K562 (cell line): ENCODE data around the gene NMRK2. TPM values are rescaled to one million over a fixed set of nuclear protein-coding genes. Genes with fewer than 3 reads are reported as not detected.
A peak's percentile ranks its signal among the peaks of the same experiment; 100 is the strongest.

Experiments used
- CBFA2T2 ChIP-seq: fragments of 450-650 bp; conservative IDR thresholded peaks from 2 replicates; pipeline ENCODE4 v1.6.1; 2017; ENCODE audit warnings: mild to moderate bottlenecking
- CBX2 ChIP-seq: fragments of 200-600 bp; sonication (generic); IDR thresholded peaks from one replicate; pipeline ENCODE4 v1.6.1; 2012; ENCODE audit warnings: mild to moderate bottlenecking, low read length, inconsistent platforms; ENCODE audit not compliant: insufficient read depth, poor library complexity, severe bottlenecking
- CBX3 ChIP-seq, 2 experiments: IDR thresholded peaks; 1 replicate in 1 of 2; 2 replicates in 1 of 2; pipeline ENCODE4 v1.6.1; 2012; ENCODE audit warnings: inconsistent platforms in 2 of 2, low read length in 2 of 2, borderline replicate concordance in 1 of 2, control low read depth in 1 of 2
- CCNT2 ChIP-seq: IDR thresholded peaks from 2 replicates; pipeline ENCODE4 v1.6.1; 2011; ENCODE audit warnings: borderline replicate concordance, low read depth, mild to moderate bottlenecking, moderate library complexity, mixed read lengths, low read length; ENCODE audit not compliant: insufficient read length; ENCODE audit errors: extremely low read depth
- COPS2 ChIP-seq: fragments of 450-650 bp; conservative IDR thresholded peaks from 2 replicates; pipeline ENCODE4 v1.6.1; 2016; ENCODE audit warnings: mild to moderate bottlenecking, moderate library complexity
- ELF1 ChIP-seq: fragments of 200-800 bp; sonication (Bioruptor generic); IDR thresholded peaks from 2 replicates; pipeline ENCODE4 v1.6.1; 2016; ENCODE audit warnings: missing genetic modification characterization, missing compliant biosample characterization
- FOXK1 ChIP-seq: sonication (generic); formaldehyde crosslinking; IDR thresholded peaks from 2 replicates; pipeline ENCODE4 v1.8.0; 2022; ENCODE audit warnings: missing genetic modification reagents, mild to moderate bottlenecking, borderline replicate concordance
- GABPB1 ChIP-seq: sonication (generic); formaldehyde crosslinking; IDR thresholded peaks from 2 replicates; pipeline ENCODE4 v1.8.0; 2022; ENCODE audit warnings: mild to moderate bottlenecking, missing genetic modification reagents
- POLR2A ChIP-seq: fragments of 450-650 bp; conservative IDR thresholded peaks from 2 replicates; pipeline ENCODE4 v1.6.1; 2016
- POLR2G ChIP-seq: fragments of 200-400 bp; formaldehyde crosslinking; IDR thresholded peaks from 2 replicates; pipeline ENCODE4 v1.6.1; 2017; ENCODE audit warnings: low read depth, mild to moderate bottlenecking, antibody characterized with exemption, low read length, moderate library complexity
- PRPF4 ChIP-seq: fragments of 200-400 bp; formaldehyde crosslinking; IDR thresholded peaks from one replicate; pipeline ENCODE4 v1.6.1; 2017; ENCODE audit warnings: low read length, low read depth, mild to moderate bottlenecking; ENCODE audit not compliant: insufficient read depth, poor library complexity, severe bottlenecking
- RBFOX2 ChIP-seq: fragments of 200-400 bp; formaldehyde crosslinking; IDR thresholded peaks from 2 replicates; pipeline ENCODE4 v1.6.1; 2017; ENCODE audit warnings: low read depth, mild to moderate bottlenecking, low read length, moderate library complexity
- SUPT5H ChIP-seq: fragments of 450-650 bp; IDR thresholded peaks from 2 replicates; pipeline ENCODE4 v1.6.1; 2016
- TAF9B ChIP-seq: fragments of 450-650 bp; IDR thresholded peaks from 2 replicates; pipeline ENCODE4 v1.6.1; 2018; ENCODE audit warnings: mild to moderate bottlenecking; ENCODE audit not compliant: partially characterized antibody
- TCF15 ChIP-seq: fragments of 250-450 bp; sonication (Bioruptor Pico); IDR thresholded peaks from 2 replicates; pipeline ENCODE4 v1.8.0; 2022; ENCODE audit warnings: moderate library complexity, mild to moderate bottlenecking, inconsistent platforms
- THRAP3 ChIP-seq: fragments of 450-650 bp; IDR thresholded peaks from 2 replicates; pipeline ENCODE4 v1.6.1; 2016; ENCODE audit warnings: mild to moderate bottlenecking, inconsistent platforms, borderline replicate concordance
- XRCC4 ChIP-seq: IDR thresholded peaks from one replicate; pipeline ENCODE4 v1.6.1; 2011; ENCODE audit not compliant: insufficient read depth, insufficient read length; ENCODE audit errors: extremely low read depth
- ZBTB34 ChIP-seq: fragments of 250-450 bp; sonication (Bioruptor Pico); IDR thresholded peaks from 2 replicates; pipeline ENCODE4 v1.8.0; 2021; ENCODE audit warnings: mild to moderate bottlenecking, moderate library complexity
- ZNF431 ChIP-seq: sonication (generic); formaldehyde crosslinking; IDR thresholded peaks from 2 replicates; pipeline ENCODE4 v1.8.0; 2022; ENCODE audit warnings: mild to moderate bottlenecking, missing genetic modification reagents
- ZNF551 ChIP-seq: fragments of 250-450 bp; sonication (Bioruptor Pico); IDR thresholded peaks from 2 replicates; pipeline ENCODE4 v1.5.0; 2021; ENCODE audit warnings: mild to moderate bottlenecking, moderate library complexity
- ZNF77 ChIP-seq: fragments of 250-450 bp; sonication (Bioruptor Pico); IDR thresholded peaks from 2 replicates; pipeline ENCODE4 v1.5.0; 2020
- polyA plus RNA-seq, 8 experiments: library from polyadenylated mRNA; depleted of rRNA in 4 of 8; stranded (reverse) in 5 of 8; unstranded in 3 of 8; fragments of >200 nt; fragmentation: Nextera tagmentation in 2 of 8; fragmentation: Illumina TruSeq in 1 of 8; extraction: Ambion mirVana in 2 of 8; extraction: Trizol in 1 of 8; gene quantifications; 2 replicates each; pipeline versions ENCODE4 v1.2.1 to v1.2.3, GENCODE V29; 2011 to 2014; ENCODE audit warnings: inconsistent platforms in 1 of 8, missing spikeins in 1 of 8
- total RNA-seq, 7 experiments: library from RNA; depleted of rRNA in 6 of 7; stranded (reverse); fragments of >200 nt in 6 of 7; fragmentation: Illumina TruSeq in 2 of 7; extraction: Trizol in 2 of 7; gene quantifications; 2 replicates each; pipeline versions ENCODE4 v1.2.1 to v1.2.3, GENCODE V29; 2011 to 2021; ENCODE audit warnings: low replicate concordance in 1 of 7
- TF ChIP-seq, protein P1 (sequence below), 2 experiments: fragments of 450-650 bp in 1 of 2; IDR thresholded peaks; 2 replicates each; pipeline ENCODE4 v1.6.1; 2011 to 2017; ENCODE audit warnings: low read depth in 2 of 2, antibody characterized with exemption in 1 of 2, borderline replicate concordance in 1 of 2, low read length in 1 of 2, mild to moderate bottlenecking in 1 of 2, mixed read lengths in 1 of 2; ENCODE audit not compliant: control insufficient read depth in 1 of 2
- TF ChIP-seq, protein P2 (sequence below): sonication (generic); IDR thresholded peaks from 2 replicates; pipeline ENCODE4 v1.6.1; 2016

Gene NMRK2
- total and polyA plus RNA-seq, 9 of the 15 experiments (the other 6 are each of a cell fraction or from before 2014, with no cell fraction given), result not detected

DNA sequence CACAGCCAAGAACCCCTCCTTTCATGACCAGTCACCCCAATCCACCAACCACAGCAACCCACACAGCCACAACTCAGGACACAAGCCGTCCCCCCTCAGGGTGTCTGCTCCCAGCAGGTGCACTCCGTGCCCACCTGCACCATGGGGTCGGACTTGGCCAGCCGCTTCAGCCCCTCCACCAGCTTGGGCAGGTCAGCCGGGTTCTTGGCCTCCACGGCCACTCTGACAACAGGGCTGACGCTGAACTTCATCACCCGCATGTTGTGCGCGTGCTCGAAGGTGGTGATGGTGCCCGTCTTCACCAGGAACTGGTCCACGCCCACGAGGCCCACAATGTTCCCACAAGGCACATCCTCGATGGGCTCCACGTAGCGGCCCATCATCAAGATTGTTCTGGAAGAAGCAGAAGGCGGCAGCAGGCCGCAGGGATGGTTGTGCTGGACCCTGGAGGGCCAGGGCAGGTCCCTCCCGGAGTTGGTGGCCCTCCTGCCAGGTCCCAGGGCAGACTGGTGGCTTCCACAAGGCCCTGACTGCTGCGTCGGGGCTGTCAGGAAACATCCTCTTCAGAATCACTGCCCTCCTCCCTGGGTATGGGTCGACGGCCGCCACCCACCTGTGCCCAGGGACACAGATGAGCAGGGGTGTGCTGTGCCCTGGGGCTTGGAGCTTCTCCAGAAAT, 46.9 kb downstream of the NMRK2 start (continued):
- TF ChIP-seq, protein P1, sequence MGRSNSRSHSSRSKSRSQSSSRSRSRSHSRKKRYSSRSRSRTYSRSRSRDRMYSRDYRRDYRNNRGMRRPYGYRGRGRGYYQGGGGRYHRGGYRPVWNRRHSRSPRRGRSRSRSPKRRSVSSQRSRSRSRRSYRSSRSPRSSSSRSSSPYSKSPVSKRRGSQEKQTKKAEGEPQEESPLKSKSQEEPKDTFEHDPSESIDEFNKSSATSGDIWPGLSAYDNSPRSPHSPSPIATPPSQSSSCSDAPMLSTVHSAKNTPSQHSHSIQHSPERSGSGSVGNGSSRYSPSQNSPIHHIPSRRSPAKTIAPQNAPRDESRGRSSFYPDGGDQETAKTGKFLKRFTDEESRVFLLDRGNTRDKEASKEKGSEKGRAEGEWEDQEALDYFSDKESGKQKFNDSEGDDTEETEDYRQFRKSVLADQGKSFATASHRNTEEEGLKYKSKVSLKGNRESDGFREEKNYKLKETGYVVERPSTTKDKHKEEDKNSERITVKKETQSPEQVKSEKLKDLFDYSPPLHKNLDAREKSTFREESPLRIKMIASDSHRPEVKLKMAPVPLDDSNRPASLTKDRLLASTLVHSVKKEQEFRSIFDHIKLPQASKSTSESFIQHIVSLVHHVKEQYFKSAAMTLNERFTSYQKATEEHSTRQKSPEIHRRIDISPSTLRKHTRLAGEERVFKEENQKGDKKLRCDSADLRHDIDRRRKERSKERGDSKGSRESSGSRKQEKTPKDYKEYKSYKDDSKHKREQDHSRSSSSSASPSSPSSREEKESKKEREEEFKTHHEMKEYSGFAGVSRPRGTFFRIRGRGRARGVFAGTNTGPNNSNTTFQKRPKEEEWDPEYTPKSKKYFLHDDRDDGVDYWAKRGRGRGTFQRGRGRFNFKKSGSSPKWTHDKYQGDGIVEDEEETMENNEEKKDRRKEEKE (IDR thresholded peaks at IDR 0.05; ENCODE audit: borderline replicate concordance in 1 of 2, control insufficient read depth in 1 of 2, low read depth in 2 of 2, low read length in 1 of 2), result 0 out of 4 replicates have a peak, but pooled peaks of 1 of the 2 experiments have one; percentile 27
- TF ChIP-seq TAF9B, result no peak
- TF ChIP-seq ZNF551 (CRISPR knock-in tag), result no peak
- no peak for TF ChIP-seq TCF15 (CRISPR knock-in tag)
- TF ChIP-seq, protein P2, sequence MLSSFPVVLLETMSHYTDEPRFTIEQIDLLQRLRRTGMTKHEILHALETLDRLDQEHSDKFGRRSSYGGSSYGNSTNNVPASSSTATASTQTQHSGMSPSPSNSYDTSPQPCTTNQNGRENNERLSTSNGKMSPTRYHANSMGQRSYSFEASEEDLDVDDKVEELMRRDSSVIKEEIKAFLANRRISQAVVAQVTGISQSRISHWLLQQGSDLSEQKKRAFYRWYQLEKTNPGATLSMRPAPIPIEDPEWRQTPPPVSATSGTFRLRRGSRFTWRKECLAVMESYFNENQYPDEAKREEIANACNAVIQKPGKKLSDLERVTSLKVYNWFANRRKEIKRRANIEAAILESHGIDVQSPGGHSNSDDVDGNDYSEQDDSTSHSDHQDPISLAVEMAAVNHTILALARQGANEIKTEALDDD, result no peak
- TF ChIP-seq POLR2G, result peak; percentile 80
- TF ChIP-seq ZNF431 (CRISPR knock-in tag), result peak; percentile 40
- TF ChIP-seq ELF1 (tag), result no peak
- no peak for TF ChIP-seq CBX2
- TF ChIP-seq RBFOX2, result peak; percentile 86
- no peak for TF ChIP-seq COPS2
- TF ChIP-seq CBX3 (IDR thresholded peaks at IDR 0.05; ENCODE audit: borderline replicate concordance in 1 of 2, low read length in 2 of 2), result no peak
- TF ChIP-seq PRPF4, result peak; percentile 75
- TF ChIP-seq XRCC4, result no peak
- no peak for TF ChIP-seq CBFA2T2
- no peak for TF ChIP-seq ZNF77 (CRISPR knock-in tag)
- peak; percentile 71; the same call in 1 of the 2 replicates for TF ChIP-seq FOXK1
- TF ChIP-seq SUPT5H, result peak; percentile 60; the same call in 1 of the 2 replicates
- peak; percentile 55 for TF ChIP-seq GABPB1
- no peak for TF ChIP-seq ZBTB34 (CRISPR knock-in tag)
- TF ChIP-seq CCNT2, result peak; percentile 26
- peak; percentile 85; the same call in 1 of the 2 replicates for TF ChIP-seq THRAP3
- TF ChIP-seq POLR2A, result peak; percentile 61
